Kidney (tissue), 14 donors: ENCODE measurements around the gene SRPK1. TPM values are rescaled to one million over a fixed set of nuclear protein-coding genes. Genes with fewer than 3 reads are reported as not detected.
"Not testable (repeated sequence)": the region's sequence is repeated elsewhere in the genome, so short reads cannot be mapped to it uniquely, and the experiment has no call there.

ENCODE experiments used
- DNase-seq, 5 donors: peaks; one replicate each; pipeline ENCODE4 v3.0.0-alpha.2; 2013 to 2020
- FAIRE-seq: peaks from 2 replicates; lab custom pipeline; 2012; peaks lifted over from hg19 to GRCh38; lab: Jason Lieb, UNC
- H3K27ac ChIP-seq, 2 donors: one replicate each; pipeline ENCODE4 v1.7.0; 2013; ENCODE audit warnings: low read depth in 2 of 2, low read length in 2 of 2, inconsistent platforms in 1 of 2
- H3K27me3 ChIP-seq: one replicate; pipeline ENCODE4 v1.7.1; 2013; ENCODE audit warnings: low read length, inconsistent platforms; ENCODE audit not compliant: control insufficient read depth, insufficient read depth
- H3K36me3 ChIP-seq, 3 donors: one replicate each; pipeline versions ENCODE4 v1.7.0 to v1.7.1; 2013; ENCODE audit warnings: low read length in 3 of 3, control low read depth in 1 of 3, inconsistent platforms in 1 of 3; ENCODE audit not compliant: insufficient read depth in 3 of 3, control insufficient read depth in 2 of 3
- H3K4me1 ChIP-seq, 3 donors: one replicate each; pipeline versions ENCODE4 v1.7.0 to v1.7.1; 2013; ENCODE audit warnings: low read length in 3 of 3, inconsistent platforms in 1 of 3, low read depth in 1 of 3; ENCODE audit not compliant: control insufficient read depth in 2 of 3, insufficient read depth in 2 of 3
- H3K4me3 ChIP-seq, 3 donors: one replicate each; pipeline versions ENCODE4 v1.7.0 to v1.8.1; 2013; ENCODE audit warnings: low read length in 3 of 3, control low read depth in 1 of 3, inconsistent platforms in 1 of 3
- H3K9ac ChIP-seq, 3 donors: one replicate each; pipeline versions ENCODE4 v1.7.0 to v1.7.1; 2013; ENCODE audit warnings: low read length in 3 of 3, control low read depth in 1 of 3, inconsistent platforms in 1 of 3
- H3K9me3 ChIP-seq, 3 donors: one replicate each; pipeline versions ENCODE4 v1.7.0 to v1.7.1; 2013; ENCODE audit warnings: low read length in 3 of 3, control low read depth in 1 of 3, inconsistent platforms in 1 of 3; ENCODE audit not compliant: control insufficient read depth in 2 of 3, insufficient read depth in 1 of 3
- intact Hi-C: fragments of 100-400 bp; cut with DNase I; formaldehyde crosslinking; loops from one replicate; pipeline ENCODE4 v1.11.1; 2022
- polyA plus RNA-seq: library from polyadenylated mRNA; stranded (reverse); fragments of 350-450 nt; fragmentation: Illumina TruSeq; extraction: RNeasy Lipid Tissue Mini Kit (QIAGEN cat#74804); gene quantifications from one replicate; pipeline ENCODE4 v1.2.3, GENCODE V29; 2014; ENCODE audit warnings: low read depth, low replicate concordance; ENCODE audit not compliant: insufficient read depth
- total RNA-seq: library from RNA; stranded (reverse); fragmentation: NEBNext Ultra II Directional; extraction: Animal tissue kit (Norgen Biotek cat#: 25700); gene quantifications from one replicate; pipeline ENCODE4 v1.2.1, GENCODE V29; 2021
- TF ChIP-seq, protein P1 (sequence below): IDR thresholded peaks from 3 replicates; pipeline ENCODE4 v1.5.1; 2012; ENCODE audit warnings: mild to moderate bottlenecking, moderate library complexity, borderline replicate concordance; ENCODE audit not compliant: insufficient read depth; ENCODE audit errors: extremely low read depth
- donor health status: control.
- donor health status: control.
- donor health status: control.
- donor health status: control.
- donor health status: control.
- donor health status: DM: yes; HTN: yes; CAD: no.
- donor health status: Normal renal cell carcinoma (clear cell type).

SRPK1 gene
- total and polyA plus RNA-seq, 2 donors from 2014 or later: 12.2 to 35.3 TPM

GRCh38 chr6:35919085-35919826 lies 1.6 kb downstream of the SRPK1 start:
- FAIRE-seq: no peak
- H3K27ac ChIP-seq: no peak overlapping the region
- peaks cover 0 to 2% (median 0%) of the 10 kb centered on the region in 3 donors for H3K36me3 ChIP-seq
- peak overlapping the region in 2 of 3 donors; percentile 35 to 77 for H3K9ac ChIP-seq
- peak in 1 of 5 donors; percentile 19 for DNase-seq
- intact Hi-C loops: no loop called here
- peaks cover 0 to 6% (median 5%) of the 10 kb centered on the region in 3 donors for H3K4me1 ChIP-seq
- no peaks in the 10 kb centered on the region for H3K9me3 ChIP-seq
- TF ChIP-seq, protein P1, sequence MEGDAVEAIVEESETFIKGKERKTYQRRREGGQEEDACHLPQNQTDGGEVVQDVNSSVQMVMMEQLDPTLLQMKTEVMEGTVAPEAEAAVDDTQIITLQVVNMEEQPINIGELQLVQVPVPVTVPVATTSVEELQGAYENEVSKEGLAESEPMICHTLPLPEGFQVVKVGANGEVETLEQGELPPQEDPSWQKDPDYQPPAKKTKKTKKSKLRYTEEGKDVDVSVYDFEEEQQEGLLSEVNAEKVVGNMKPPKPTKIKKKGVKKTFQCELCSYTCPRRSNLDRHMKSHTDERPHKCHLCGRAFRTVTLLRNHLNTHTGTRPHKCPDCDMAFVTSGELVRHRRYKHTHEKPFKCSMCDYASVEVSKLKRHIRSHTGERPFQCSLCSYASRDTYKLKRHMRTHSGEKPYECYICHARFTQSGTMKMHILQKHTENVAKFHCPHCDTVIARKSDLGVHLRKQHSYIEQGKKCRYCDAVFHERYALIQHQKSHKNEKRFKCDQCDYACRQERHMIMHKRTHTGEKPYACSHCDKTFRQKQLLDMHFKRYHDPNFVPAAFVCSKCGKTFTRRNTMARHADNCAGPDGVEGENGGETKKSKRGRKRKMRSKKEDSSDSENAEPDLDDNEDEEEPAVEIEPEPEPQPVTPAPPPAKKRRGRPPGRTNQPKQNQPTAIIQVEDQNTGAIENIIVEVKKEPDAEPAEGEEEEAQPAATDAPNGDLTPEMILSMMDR: no peak
- no peaks in the 10 kb centered on the region for H3K27me3 ChIP-seq
- H3K4me3 ChIP-seq: peak overlapping the region; percentile 62 to 90 (median 63)

GRCh38 chr6:35916893-35917292 lies 4.0 kb downstream of the SRPK1 start:
- DNase-seq, H3K36me3 ChIP-seq, H3K27ac ChIP-seq, intact Hi-C loops, FAIRE-seq, H3K9ac ChIP-seq, H3K4me1 ChIP-seq, H3K4me3 ChIP-seq, H3K9me3 ChIP-seq, H3K27me3 ChIP-seq: not testable (repeated sequence)

DNA sequence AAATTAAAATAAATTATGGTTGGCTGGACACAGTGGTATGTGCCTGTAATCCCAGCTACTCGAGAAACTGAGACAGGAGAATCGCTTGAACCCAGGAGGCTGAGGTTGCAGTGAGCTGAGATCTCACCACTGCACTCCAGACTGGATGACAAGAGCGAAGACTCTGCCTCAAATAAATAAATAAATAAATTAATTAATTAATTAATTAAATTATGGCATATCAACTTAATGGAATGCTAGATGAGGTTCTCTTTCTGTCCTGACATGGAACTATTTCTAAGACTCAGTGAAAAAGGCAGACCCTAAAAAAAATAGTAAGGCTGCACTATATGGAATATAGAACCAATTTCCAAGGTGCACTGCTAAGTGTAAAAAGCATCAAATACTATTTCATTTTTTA lies 4.8 kb downstream of the SRPK1 start:
- DNase-seq (no peak), FAIRE-seq (no peak)
- TF ChIP-seq, protein P1: no peak
- peaks cover 0 to 5% (median 0%) of the 10 kb centered on the region in 3 donors for H3K4me1 ChIP-seq
- no peak overlapping the region for H3K4me3 ChIP-seq
- H3K27ac ChIP-seq: no peak overlapping the region
- intact Hi-C loops: no loop called here
- H3K36me3 ChIP-seq: peaks cover 0 to 2% (median 0%) of the 10 kb centered on the region in 3 donors
- H3K9ac ChIP-seq: no peak overlapping the region
- no peaks in the 10 kb centered on the region for H3K27me3 ChIP-seq
- no peaks in the 10 kb centered on the region for H3K9me3 ChIP-seq

GRCh38 chr6:35914536-35914935 lies 6.4 kb downstream of the SRPK1 start:
- Histone ChIP-seq H3K9me3 (no peaks in the 10 kb centered on the region), H3K4me1 (peaks cover 0 to 2% (median 0%) of the 10 kb centered on the region in 3 donors), H3K36me3 (peaks cover 0 to 12% (median 0%) of the 10 kb centered on the region in 3 donors), H3K27ac (no peak overlapping the region), H3K9ac (no peak overlapping the region), H3K4me3 (no peak overlapping the region), H3K27me3 (no peaks in the 10 kb centered on the region)
- no peak for FAIRE-seq
- TF ChIP-seq, protein P1: no peak
- intact Hi-C loops: no loop called here
- no peak for DNase-seq
